Subcutaneous adipose tissue (tissue), 4 donors: ENCODE measurements around the gene PCBP3. TPM values are rescaled to one million over a fixed set of nuclear protein-coding genes. Genes with fewer than 3 reads are reported as not detected.

Experiments used
- CTCF ChIP-seq: fragments of 450-650 bp; IDR thresholded peaks from one replicate; pipeline ENCODE4 v1.5.1; 2016; ENCODE audit warnings: low read depth, mild to moderate bottlenecking, control low read depth, antibody characterized with exemption, moderate library complexity
- total RNA-seq, 4 donors: library from RNA; depleted of rRNA; stranded (reverse); fragments of >200 nt; gene quantifications; one replicate each; pipeline ENCODE4 v1.1.0, GENCODE V29; 2016

The PCBP3 gene
- total RNA-seq, 4 donors from 2014 or later = 3.4 to 11.0 (median 5.7) TPM

GRCh38 chr21:45706299-45706698 lies 62.8 kb downstream of the PCBP3 start:
- no peak for TF ChIP-seq CTCF

- no peak for TF ChIP-seq CTCF
Observed at GRCh38 chr21:45709173-45709572, 65.6 kb downstream of the PCBP3 start.

GRCh38 chr21:45709696-45710268 lies 66.3 kb downstream of the PCBP3 start:
- TF ChIP-seq CTCF = no peak

DNA sequence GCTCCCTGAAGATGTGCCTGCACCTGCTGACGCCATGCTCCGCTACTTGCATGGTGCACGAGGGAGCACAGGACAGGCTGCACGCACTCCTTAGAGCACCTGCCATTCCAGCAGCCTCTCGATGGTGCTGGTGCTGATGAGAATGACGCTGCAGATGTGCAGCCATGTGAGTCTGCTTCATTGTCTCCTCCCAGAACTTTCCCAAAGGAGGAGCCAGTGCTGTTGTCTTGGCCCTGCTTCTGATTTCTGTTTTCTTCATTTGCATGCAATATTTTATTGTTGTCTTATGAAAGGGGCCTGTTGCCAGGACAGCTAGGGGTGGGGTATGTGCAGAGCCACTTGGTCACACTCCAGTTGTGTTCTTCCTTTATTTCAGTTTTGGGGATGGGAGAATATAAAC lies 70.1 kb downstream of the PCBP3 start:
- TF ChIP-seq CTCF = no peak

DNA sequence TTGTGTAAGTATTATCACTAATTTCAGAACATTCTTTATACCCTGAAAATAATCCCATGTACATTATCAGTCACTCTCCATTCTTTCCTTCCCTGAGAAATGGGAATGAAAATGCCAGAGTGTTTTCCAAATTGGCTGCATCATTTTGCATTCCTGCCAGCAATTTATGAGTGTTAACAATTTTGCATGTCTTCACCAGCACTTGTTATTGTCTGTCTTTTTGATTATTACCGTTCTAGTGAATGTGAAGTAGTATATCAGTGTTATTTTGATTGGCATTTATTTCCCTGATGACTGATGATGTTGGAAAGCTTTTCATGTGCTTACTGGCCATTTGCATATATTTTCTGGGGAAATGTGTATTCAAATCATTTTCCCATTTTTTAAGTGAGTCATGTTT lies 71.9 kb downstream of the PCBP3 start:
- TF ChIP-seq CTCF = no peak

- TF ChIP-seq CTCF = no peak
Observed at GRCh38 chr21:45718413-45718812, 74.9 kb downstream of the PCBP3 start.

GRCh38 chr21:45719177-45719802 lies 75.8 kb downstream of the PCBP3 start:
- TF ChIP-seq CTCF = no peak
